NCI-H510A (cell line): ENCODE data around the gene AP1S1.
"Not testable (repeated sequence)": the region's sequence is repeated elsewhere in the genome, so short reads cannot be mapped to it uniquely, and the experiment has no call there.

Experiments used
- DNase-seq: peaks from one replicate; lab custom pipeline; 2025; lab: John Stamatoyannopoulos, UW

The AP1S1 gene

DNA sequence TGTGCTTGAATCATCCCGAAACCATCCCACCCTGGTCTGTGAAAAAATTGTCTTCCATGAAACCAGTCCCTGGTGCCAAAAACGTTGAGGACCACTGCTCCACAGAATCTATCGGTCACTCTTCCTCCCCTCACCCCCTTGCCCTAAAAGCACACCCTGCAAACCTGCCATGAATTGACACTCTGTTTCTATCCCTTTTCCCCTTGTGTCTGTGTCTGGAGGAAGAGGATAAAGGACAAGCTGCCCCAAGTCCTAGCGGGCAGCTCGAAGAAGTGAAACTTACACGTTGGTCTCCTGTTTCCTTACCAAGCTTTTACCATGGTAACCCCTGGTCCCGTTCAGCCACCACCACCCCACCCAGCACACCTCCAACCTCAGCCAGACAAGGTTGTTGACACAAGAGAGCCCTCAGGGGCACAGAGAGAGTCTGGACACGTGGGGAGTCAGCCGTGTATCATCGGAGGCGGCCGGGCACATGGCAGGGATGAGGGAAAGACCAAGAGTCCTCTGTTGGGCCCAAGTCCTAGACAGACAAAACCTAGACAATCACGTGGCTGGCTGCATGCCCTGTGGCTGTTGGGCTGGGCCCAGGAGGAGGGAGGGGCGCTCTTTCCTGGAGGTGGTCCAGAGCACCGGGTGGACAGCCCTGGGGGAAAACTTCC, 28.2 kb upstream of the AP1S1 start:
- no peak for DNase-seq

GRCh38 chr7:101126651-101127459, 27.4 kb upstream of the AP1S1 start, which contains the start of gene SERPINE1:
Gene SERPINE1, plus strand, starts transcription at chr7:101127104. Its CDS starts 1,290 bp downstream, at chr7:101128394.
- DNase-seq, result no peak

DNA sequence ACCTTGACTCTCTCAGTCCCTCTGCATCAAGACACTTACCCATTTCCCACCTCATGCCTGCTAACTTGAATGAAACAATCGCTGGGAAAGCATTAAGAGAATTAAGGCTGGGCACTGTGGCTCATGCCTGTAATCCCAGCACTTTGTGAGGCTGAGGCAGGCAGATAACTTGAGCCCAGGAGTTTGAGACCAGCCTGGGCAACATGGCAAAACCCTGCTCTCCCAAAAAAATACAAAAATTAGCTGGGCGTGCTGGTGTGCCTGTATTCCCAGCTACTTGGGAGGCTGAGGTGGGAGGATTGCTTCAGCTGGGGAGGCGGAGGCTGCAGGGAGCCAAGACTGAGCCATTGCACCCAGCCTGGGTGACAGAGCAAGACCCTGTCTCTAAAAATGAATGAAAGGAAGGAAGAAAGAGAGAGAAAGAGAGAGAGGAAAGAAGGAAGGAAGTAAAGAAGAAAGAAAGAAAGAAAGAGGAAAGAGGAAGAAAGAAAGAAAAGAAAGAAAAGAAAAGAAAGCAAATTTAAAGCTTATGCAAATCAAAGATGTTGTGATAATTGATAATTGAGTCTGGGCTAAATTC, 26.7 kb upstream of the AP1S1 start:
- no peak for DNase-seq

DNA sequence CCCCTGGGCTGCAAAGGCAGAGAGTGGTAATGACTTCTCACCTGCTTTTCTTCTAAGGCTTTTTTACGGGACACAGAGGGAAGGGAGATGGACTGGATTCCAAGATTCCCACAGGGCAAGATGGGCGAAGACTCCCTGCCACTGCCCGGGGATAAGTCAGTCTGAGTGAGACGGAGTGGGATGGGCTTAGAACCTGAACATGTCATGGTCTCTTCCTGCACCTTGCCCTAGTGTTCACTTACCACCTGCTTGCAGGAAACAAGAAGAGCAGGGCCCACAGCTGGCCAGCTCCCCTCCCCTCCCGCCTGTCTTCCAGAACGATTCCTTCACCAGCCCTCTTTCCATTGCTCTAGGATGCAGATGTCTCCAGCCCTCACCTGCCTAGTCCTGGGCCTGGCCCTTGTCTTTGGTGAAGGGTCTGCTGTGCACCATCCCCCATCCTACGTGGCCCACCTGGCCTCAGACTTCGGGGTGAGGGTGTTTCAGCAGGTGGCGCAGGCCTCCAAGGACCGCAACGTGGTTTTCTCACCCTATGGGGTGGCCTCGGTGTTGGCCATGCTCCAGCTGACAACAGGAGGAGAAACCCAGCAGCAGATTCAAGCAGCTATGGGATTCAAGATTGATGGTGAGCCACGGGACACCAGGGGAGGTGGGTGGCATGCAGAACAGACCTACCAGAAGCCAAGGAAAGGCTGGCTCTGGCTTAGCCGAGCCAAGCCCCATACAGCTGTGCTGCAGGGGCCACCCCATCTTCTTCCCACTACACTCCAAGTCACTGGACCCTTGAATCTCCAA, 26.0 kb upstream of the AP1S1 start:
- no peak for DNase-seq

DNA sequence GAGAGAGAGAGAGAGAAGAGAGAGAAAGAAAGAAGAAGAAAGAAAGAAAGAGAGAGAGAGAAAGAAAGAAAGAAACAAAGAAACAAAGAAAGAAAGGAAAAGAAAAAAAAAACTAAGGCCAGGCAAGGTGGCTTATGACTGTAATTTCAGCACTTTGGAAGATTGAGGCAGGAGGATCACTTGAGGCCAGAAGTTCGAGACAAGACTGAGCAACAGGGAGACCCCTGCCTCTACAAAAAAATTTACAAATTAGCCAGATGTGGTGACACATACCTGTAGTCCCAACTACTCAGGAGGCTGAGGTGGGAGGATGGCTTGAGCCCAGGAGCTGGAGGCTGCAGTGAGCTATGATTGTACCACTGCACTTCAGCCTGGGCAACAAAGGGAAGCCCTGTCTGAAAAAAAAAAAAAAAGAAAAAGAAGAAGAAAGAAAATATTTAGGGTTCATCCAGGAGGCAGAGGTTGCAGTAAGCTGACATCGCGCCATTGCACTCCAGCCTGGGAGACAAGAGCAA, 24.6 kb upstream of the AP1S1 start:
- no peak for DNase-seq

GRCh38 chr7:101132626-101133600, 21.4 kb upstream of the AP1S1 start:
- not testable (repeated sequence) for DNase-seq

GRCh38 chr7:101133621-101134398, 20.5 kb upstream of the AP1S1 start:
- no peak for DNase-seq

DNA sequence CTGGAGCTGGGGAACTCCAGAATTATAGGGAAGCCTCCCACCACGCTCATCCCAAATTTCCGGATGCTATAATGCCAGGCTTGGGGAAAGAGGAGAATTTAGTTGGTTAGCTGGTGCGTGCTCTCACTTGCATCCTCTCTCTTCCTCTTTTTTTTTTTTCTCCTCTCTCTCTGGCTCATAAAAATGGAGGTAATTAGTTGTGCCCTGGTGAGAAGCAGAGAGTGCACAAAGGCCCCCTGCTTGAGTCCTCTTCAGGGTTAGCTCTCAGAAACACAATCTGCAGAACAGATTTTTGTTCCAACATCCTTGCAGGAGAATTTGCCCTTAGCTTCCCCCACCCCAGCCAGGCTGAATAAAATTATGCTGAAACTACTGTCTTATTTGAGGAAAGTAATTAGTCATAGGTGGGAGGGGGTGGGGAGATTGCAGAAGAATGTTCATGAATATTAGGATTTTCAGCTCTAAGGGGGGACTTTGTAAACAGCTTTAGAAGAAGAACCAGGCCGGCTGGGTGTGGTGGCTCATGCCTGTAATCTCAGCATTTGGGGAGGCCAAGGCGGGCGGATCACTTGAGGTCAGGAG, 19.8 kb upstream of the AP1S1 start:
- DNase-seq, result no peak

- DNase-seq, result no peak
These were observed 16.5 kb upstream of the AP1S1 start for GRCh38 chr7:101137651-101138212.

GRCh38 chr7:101138213-101138870, 15.9 kb upstream of the AP1S1 start:
- DNase-seq, result no peak

DNA sequence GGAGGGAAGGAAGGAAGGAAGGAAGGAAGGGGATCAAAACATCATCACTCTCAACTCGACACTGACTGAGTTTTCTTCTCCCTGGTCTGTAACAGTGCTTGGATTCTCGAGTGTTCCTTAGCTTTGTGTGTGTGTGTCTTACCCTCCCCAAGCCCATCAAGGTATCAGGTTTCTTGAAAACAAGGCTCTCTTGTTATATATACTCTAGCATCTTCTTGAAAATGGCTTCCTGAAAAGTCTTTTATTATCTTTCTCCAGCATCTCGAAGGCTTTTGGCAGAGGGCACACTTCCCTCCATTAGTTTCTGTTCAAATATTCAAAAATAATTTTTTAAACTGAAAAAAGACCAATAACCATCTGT, 14.0 kb upstream of the AP1S1 start:
- DNase-seq, result no peak

GRCh38 chr7:101140746-101141382, 13.4 kb upstream of the AP1S1 start:
- DNase-seq, result no peak

DNA sequence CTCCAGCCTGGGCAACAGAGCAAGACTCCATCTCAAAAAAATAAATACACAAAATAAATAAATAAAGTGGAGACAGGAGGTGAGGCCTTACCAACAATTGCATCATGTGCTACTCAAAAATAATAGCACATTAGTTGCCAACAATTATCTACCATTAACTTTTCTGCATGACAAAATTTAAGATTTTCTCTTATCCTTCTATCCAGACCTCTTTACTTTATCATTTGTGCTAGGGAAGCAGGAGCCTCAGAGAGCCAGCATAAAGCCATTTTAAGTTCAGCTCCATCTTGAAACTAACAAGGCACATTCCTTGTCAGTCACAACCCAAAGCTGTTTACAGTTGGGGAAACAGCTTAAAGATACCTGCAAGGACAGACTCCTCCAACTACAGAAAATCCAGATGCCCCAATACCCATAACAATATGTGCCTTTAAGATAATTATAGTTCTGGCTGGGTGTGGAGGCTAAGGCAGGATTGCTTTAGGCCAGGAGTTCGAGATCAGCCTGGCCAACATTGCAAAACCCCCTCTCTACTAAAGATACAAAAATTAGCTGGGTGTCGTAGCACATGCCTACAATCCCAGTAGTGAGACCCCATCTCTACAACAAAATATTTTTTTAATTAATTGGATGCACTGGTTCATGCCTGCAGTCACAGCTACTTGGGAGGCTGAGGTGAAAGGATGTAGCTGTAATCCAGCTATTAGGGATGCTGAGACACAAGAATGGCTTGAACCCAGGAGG, 2.2 kb upstream of the AP1S1 start:
- no peak for DNase-seq

GRCh38 chr7:101154693-101155102, 422 bp downstream of the AP1S1 start:
- no peak for DNase-seq

DNA sequence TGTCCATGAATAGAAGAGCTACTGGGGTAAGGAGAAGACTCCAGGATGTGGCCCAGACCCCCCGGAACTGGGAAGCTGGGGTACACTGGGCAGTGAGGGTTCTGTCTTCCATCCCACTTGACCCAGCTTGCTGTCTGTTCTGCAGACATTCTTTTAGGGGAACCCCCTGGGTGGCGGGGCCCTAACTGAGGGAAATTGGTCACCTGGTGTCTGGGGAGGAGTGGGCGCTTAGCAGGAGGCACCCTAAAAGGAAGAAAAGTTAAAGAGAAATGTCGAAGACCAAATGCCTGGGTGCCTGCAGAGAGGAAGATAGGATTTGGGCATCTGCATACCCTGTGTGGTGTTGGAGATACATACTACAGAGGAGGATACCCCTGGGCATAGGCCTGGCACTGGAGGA, 1.0 kb downstream of the AP1S1 start:
- no peak for DNase-seq

DNA sequence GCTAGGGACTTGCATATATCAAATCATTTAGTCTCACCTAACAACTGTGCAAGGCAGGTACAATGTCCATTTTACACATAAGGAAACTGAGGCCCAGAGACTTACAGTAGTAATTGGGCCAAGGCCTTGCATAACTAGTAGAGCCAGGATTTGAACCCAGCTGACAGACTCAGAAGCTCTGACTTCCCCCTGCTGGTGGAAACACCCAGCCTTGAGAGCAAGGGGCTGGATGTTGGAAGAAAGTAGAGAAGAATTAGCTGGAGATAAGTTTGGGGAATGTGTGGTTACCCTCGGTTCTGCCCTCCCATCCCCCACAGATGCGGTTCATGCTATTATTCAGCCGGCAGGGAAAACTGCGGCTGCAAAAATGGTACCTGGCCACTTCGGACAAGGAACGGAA, 2.0 kb downstream of the AP1S1 start:
- DNase-seq, result no peak

DNA sequence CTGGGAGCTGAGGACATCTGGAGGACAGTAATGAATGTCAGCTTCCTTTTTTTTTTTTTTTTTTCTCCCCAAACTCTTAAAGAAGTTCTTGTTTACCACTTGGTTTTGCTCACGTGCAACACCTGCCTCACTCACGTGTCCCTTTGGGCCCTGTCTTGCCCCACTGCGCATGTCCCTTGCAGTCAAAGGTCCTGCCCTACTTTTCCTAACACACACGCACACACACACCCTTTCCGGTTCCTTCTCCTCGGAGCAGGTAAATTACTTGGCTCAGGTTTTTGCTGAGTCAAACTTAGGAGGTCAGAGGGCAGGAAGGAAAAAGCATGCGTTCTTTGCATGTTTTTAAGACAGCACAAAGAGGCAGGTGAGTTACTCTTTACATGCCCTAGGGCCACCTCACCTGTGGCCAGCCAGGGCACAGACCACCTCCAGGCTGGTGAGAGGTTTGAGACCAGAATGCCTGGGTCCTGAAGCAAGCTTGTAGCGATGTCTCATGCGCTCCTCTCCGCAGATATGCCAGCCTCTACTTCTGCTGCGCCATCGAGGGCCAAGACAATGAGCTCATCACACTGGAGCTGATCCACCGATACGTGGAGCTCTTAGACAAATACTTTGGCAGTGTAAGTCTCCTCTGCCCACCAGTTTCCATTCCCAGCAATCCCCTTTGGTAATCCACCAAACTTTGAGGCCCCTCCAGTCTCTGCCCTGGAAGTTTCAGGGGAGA, 2.8 kb downstream of the AP1S1 start:
- DNase-seq, result no peak
